Natural killer cell (primary cell): ENCODE measurements around the gene ANAPC4. TPM values are rescaled to one million over a fixed set of nuclear protein-coding genes. Genes with fewer than 3 reads are reported as not detected.

Experiments used
- ATAC-seq, 3 donors: fragments of 150-1000 bp in 2 of 3; fragments of 200-7000 bp in 1 of 3; cut with Tn5 transposase; 1 replicate in 1 of 3; 2 replicates in 2 of 3; pipeline ENCODE4 v1.10.0; 2021; ENCODE audit warnings: mild to moderate bottlenecking in 2 of 3, moderate library complexity in 2 of 3
- DNase-seq, 2 donors: peaks; one replicate each; pipeline versions ENCODE4 v3.0.0 to v3.0.0-alpha.2; 2013 to 2021; ENCODE audit warnings: mixed read lengths in 1 of 2
- H3K27ac ChIP-seq: one replicate; pipeline ENCODE4 v1.5.1; 2013; ENCODE audit warnings: mild to moderate bottlenecking, low read length
- H3K27me3 ChIP-seq: one replicate; pipeline ENCODE4 v1.6.1; 2013; ENCODE audit warnings: low read length; ENCODE audit not compliant: control insufficient read depth, insufficient read depth
- H3K36me3 ChIP-seq: one replicate; pipeline ENCODE4 v1.6.1; 2013; ENCODE audit warnings: low read length; ENCODE audit not compliant: control insufficient read depth, insufficient read depth
- H3K4me1 ChIP-seq: one replicate; pipeline ENCODE4 v1.6.1; 2013; ENCODE audit warnings: low read length; ENCODE audit not compliant: control insufficient read depth, insufficient read depth
- H3K4me3 ChIP-seq: one replicate; pipeline ENCODE4 v1.5.1; 2013; ENCODE audit warnings: low read length
- H3K9me3 ChIP-seq: one replicate; pipeline ENCODE4 v1.6.1; 2013; ENCODE audit warnings: low read length; ENCODE audit not compliant: control insufficient read depth, insufficient read depth
- H3K27ac Mint-ChIP-seq, 2 donors: one replicate each; pipeline ENCODE4 v1.8.0; 2022; ENCODE audit warnings: mild to moderate bottlenecking in 2 of 2, mixed read lengths in 2 of 2, moderate library complexity in 1 of 2
- H3K27me3 Mint-ChIP-seq, 2 donors: one replicate each; pipeline ENCODE4 v1.8.0; 2022; ENCODE audit warnings: low read depth in 2 of 2, mixed read lengths in 2 of 2
- H3K36me3 Mint-ChIP-seq: one replicate; pipeline ENCODE4 v1.8.0; 2022; ENCODE audit warnings: mixed read lengths
- H3K4me1 Mint-ChIP-seq, 2 donors: one replicate each; pipeline ENCODE4 v1.8.0; 2022; ENCODE audit warnings: mixed read lengths in 2 of 2
- H3K4me3 Mint-ChIP-seq: one replicate; pipeline ENCODE4 v1.8.0; 2022; ENCODE audit warnings: mild to moderate bottlenecking, moderate library complexity, mixed read lengths
- H3K9me3 Mint-ChIP-seq, 2 donors: one replicate each; pipeline ENCODE4 v1.8.0; 2022; ENCODE audit warnings: mixed read lengths in 2 of 2
- WGBS: methylation state at CpG from one replicate; pipeline ENCODE4 v1.1.7; 2013; ENCODE audit warnings: missing lambda C conversion rate; ENCODE audit not compliant: insufficient coverage; 5-methylcytosine and 5-hydroxymethylcytosine counted together
- intact Hi-C: fragments of 100-400 bp; cut with micrococcal nuclease; formaldehyde crosslinking; loops from one replicate; pipeline ENCODE4 v1.14.2; 2022
- total RNA-seq, 4 donors: library from RNA; stranded (reverse); fragments of 120-200 nt in 1 of 4; gene quantifications; one replicate each; pipeline versions ENCODE4 v1.2.3 to v1.2.4, GENCODE V29; 2013 to 2022
- TF ChIP-seq, protein P1 (sequence below): fragments of 200-600 bp; IDR thresholded peaks from one replicate; pipeline ENCODE4 v1.8.0; 2022; ENCODE audit warnings: antibody characterized with exemption

The ANAPC4 gene
- total RNA-seq, 3 donors from 2014 or later (not counting 1 experiment from before 2014, with no cell fraction given): 42.0 to 51.3 (median 49.5) TPM

DNA sequence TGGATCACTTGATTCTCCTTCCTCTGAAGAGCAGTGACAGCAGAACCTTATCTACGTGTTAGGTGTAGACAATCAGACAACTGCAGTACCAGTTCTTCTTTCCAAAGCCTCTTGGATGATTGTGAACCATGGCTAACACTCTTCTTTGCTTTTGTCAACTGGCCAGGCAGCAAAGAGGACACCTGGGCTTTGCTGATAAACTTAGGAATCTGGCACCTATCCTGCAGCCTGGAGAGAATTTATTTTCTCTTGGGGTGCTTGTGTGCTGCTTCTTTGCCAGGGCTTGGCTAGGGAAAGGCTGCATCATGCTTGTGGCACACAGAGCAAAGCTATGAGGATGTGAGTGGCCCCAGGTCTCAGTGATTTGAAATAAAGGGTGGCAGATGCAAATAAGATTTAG, 77.4 kb downstream of the ANAPC4 start:
- no peaks in the 10 kb centered on the region for H3K4me1 ChIP-seq
- no peaks in the 10 kb centered on the region for H3K4me1 Mint-ChIP-seq
- intact Hi-C loops: no loop called here
- no peak overlapping the region for H3K27ac Mint-ChIP-seq
- no peak overlapping the region for H3K4me3 ChIP-seq
- ATAC-seq (no peak), DNase-seq (no peak)
- H3K27me3 Mint-ChIP-seq: peaks cover 0 to 2% of the 10 kb centered on the region in 2 donors
- no peaks in the 10 kb centered on the region for H3K36me3 ChIP-seq
- no peaks in the 10 kb centered on the region for H3K9me3 Mint-ChIP-seq
- WGBS: 81% methylated on average over 1 of the region's 1 CpG
- H3K4me3 Mint-ChIP-seq: no peak overlapping the region
- no peak overlapping the region for H3K27ac ChIP-seq
- no peaks in the 10 kb centered on the region for H3K9me3 ChIP-seq
- H3K36me3 Mint-ChIP-seq: no peaks in the 10 kb centered on the region
- H3K27me3 ChIP-seq: no peaks in the 10 kb centered on the region
- TF ChIP-seq, protein P1, sequence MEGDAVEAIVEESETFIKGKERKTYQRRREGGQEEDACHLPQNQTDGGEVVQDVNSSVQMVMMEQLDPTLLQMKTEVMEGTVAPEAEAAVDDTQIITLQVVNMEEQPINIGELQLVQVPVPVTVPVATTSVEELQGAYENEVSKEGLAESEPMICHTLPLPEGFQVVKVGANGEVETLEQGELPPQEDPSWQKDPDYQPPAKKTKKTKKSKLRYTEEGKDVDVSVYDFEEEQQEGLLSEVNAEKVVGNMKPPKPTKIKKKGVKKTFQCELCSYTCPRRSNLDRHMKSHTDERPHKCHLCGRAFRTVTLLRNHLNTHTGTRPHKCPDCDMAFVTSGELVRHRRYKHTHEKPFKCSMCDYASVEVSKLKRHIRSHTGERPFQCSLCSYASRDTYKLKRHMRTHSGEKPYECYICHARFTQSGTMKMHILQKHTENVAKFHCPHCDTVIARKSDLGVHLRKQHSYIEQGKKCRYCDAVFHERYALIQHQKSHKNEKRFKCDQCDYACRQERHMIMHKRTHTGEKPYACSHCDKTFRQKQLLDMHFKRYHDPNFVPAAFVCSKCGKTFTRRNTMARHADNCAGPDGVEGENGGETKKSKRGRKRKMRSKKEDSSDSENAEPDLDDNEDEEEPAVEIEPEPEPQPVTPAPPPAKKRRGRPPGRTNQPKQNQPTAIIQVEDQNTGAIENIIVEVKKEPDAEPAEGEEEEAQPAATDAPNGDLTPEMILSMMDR: no peak

GRCh38 chr4:25457053-25457715, 80.1 kb downstream of the ANAPC4 start:
- Mint-ChIP-seq H3K27ac (no peak overlapping the region), H3K27me3 (peaks cover 0 to 2% of the 10 kb centered on the region in 2 donors), H3K4me1 (no peaks in the 10 kb centered on the region), H3K4me3 (no peak overlapping the region), H3K36me3 (no peaks in the 10 kb centered on the region), H3K9me3 (no peaks in the 10 kb centered on the region)
- no peak for ATAC-seq
- TF ChIP-seq, protein P1: no peak
- no peak for DNase-seq
- WGBS: 81% methylated on average over 3 of the region's 3 CpGs
- Histone ChIP-seq H3K27ac (no peak overlapping the region), H3K36me3 (no peaks in the 10 kb centered on the region), H3K9me3 (no peaks in the 10 kb centered on the region), H3K27me3 (no peaks in the 10 kb centered on the region), H3K4me3 (no peak overlapping the region), H3K4me1 (no peaks in the 10 kb centered on the region)
- intact Hi-C loops: no loop called here

DNA sequence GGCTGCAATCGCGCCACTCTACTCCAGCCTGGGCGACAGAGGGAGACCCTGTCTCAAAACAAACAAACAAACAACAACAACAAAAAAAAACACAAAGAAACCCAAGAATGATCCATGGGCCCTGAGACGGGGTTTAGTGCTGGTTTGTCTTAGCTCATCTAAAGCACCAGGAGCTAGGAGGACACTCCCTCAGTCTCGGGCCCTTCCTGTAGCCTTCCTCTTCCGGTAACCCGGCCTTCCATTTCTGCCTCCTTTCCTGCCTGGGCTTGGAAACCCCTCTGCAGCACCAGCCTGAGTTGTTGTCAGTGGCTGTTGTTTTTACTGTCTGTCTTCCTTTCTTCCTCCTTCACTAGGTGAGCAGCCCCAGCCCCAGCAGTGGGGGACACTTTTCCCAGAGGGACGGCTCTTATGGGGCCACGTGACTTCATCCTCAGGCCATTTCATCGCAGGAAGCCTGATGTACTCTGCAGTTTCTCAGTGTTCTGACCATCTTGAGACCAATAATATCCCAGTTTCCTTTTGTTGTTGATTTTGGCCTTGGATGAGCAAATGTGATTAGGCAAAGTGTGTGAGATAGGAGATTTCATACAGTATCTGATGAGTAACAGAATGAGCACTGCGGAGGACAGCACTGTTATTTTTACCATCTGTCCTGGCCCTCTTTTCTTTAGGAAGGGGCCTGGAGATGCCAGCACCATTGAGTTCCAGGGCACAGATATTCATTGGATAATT, 90.1 kb downstream of the ANAPC4 start:
- Mint-ChIP-seq H3K27me3 (peaks cover 0 to 4% of the 10 kb centered on the region in 2 donors), H3K4me1 (no peaks in the 10 kb centered on the region), H3K9me3 (peaks cover 2 to 4% of the 10 kb centered on the region in 2 donors), H3K4me3 (no peak overlapping the region), H3K36me3 (peaks cover 6% of the 10 kb centered on the region), H3K27ac (no peak overlapping the region)
- Histone ChIP-seq H3K9me3 (no peaks in the 10 kb centered on the region), H3K27ac (no peak overlapping the region), H3K36me3 (no peaks in the 10 kb centered on the region), H3K27me3 (no peaks in the 10 kb centered on the region), H3K4me3 (no peak overlapping the region), H3K4me1 (no peaks in the 10 kb centered on the region)
- ATAC-seq: no peak
- TF ChIP-seq, protein P1: no peak
- no peak for DNase-seq
- intact Hi-C loops: no loop called here
- WGBS: 76% methylated on average over 11 of the region's 11 CpGs
